Neural progenitor cell (in vitro differentiated cells): ENCODE results near the gene NFATC1. TPM values are rescaled to one million over a fixed set of nuclear protein-coding genes. Genes with fewer than 3 reads are reported as not detected.

Experiments used
- DNase-seq: peaks from one replicate; pipeline ENCODE4 v3.0.0-alpha.2; 2016; ENCODE audit warnings: low spot score
- H2AFZ ChIP-seq: fragments of 200-600 bp; sonication (generic); replicated peaks from 2 replicates; pipeline ENCODE4 v1.6.1; 2016; ENCODE audit warnings: antibody characterized with exemption
- H3F3A ChIP-seq: fragments of 200-600 bp; sonication (generic); 2 replicates; pipeline ENCODE4 v1.6.1; 2016; ENCODE audit warnings: antibody characterized with exemption, low read depth
- H3K27ac ChIP-seq: fragments of 200-600 bp; sonication (generic); 2 replicates; pipeline ENCODE4 v1.5.1; 2016; ENCODE audit warnings: mild to moderate bottlenecking
- H3K27me3 ChIP-seq: fragments of 200-600 bp; sonication (generic); 2 replicates; pipeline ENCODE4 v1.6.1; 2016; ENCODE audit warnings: mild to moderate bottlenecking, moderate library complexity
- H3K36me3 ChIP-seq: fragments of 200-600 bp; sonication (generic); 2 replicates; pipeline ENCODE4 v1.5.1; 2016
- H3K4me1 ChIP-seq: fragments of 200-600 bp; sonication (generic); 2 replicates; pipeline ENCODE4 v1.6.1; 2016; ENCODE audit warnings: mixed run types
- H3K4me2 ChIP-seq: fragments of 200-600 bp; sonication (generic); 2 replicates; pipeline ENCODE4 v1.6.1; 2016
- H3K4me3 ChIP-seq: fragments of 200-600 bp; sonication (generic); 2 replicates; pipeline ENCODE4 v1.5.1; 2016
- H3K79me2 ChIP-seq: fragments of 200-600 bp; sonication (generic); 2 replicates; pipeline ENCODE4 v1.6.1; 2016; ENCODE audit warnings: low read depth
- H3K9ac ChIP-seq: fragments of 200-600 bp; sonication (generic); 2 replicates; pipeline ENCODE4 v1.6.1; 2016
- H3K9me3 ChIP-seq: fragments of 200-600 bp; sonication (generic); 2 replicates; pipeline ENCODE4 v1.5.1; 2016; ENCODE audit warnings: low read depth
- H4K20me1 ChIP-seq: fragments of 200-600 bp; sonication (generic); 2 replicates; pipeline ENCODE4 v1.6.1; 2016; ENCODE audit warnings: low read depth
- H3K27ac Mint-ChIP-seq: 3 replicates; pipeline ENCODE4 v1.8.0; 2021; ENCODE audit warnings: mixed read lengths
- H3K27me3 Mint-ChIP-seq: 2 replicates; pipeline ENCODE4 v1.8.0; 2022; ENCODE audit warnings: low read depth, mild to moderate bottlenecking, inconsistent platforms, moderate library complexity, mixed read lengths; ENCODE audit not compliant: insufficient read depth
- H3K36me3 Mint-ChIP-seq: 3 replicates; pipeline ENCODE4 v1.8.0; 2021; ENCODE audit warnings: mixed read lengths
- H3K4me1 Mint-ChIP-seq: 3 replicates; pipeline ENCODE4 v1.8.0; 2021; ENCODE audit warnings: mixed read lengths
- H3K4me3 Mint-ChIP-seq: 3 replicates; pipeline ENCODE4 v1.8.0; 2021; ENCODE audit warnings: mild to moderate bottlenecking, moderate library complexity, mixed read lengths
- H3K9me3 Mint-ChIP-seq: 3 replicates; pipeline ENCODE4 v1.8.0; 2020; ENCODE audit warnings: mixed read lengths
- EZH2 ChIP-seq: fragments of 200-600 bp; sonication (generic); IDR thresholded peaks from 2 replicates; pipeline ENCODE4 v1.6.1; 2017; ENCODE audit warnings: antibody characterized with exemption, mild to moderate bottlenecking, moderate library complexity
- EZH2phosphoT487 ChIP-seq: fragments of 200-600 bp; sonication (generic); IDR thresholded peaks from 2 replicates; pipeline ENCODE4 v1.6.1; 2017; ENCODE audit warnings: antibody characterized with exemption
- total RNA-seq: library from RNA; depleted of rRNA; stranded (reverse); fragments of >200 nt; gene quantifications from 2 replicates; pipeline ENCODE4 v1.2.3, GENCODE V29; 2015; ENCODE audit warnings: low replicate concordance
- TF ChIP-seq, protein P1 (sequence below): fragments of 200-600 bp; sonication (generic); IDR thresholded peaks from 2 replicates; pipeline ENCODE4 v1.5.1; 2017; ENCODE audit warnings: antibody characterized with exemption, mild to moderate bottlenecking

NFATC1 gene
- total RNA-seq, 1 donor from 2014 or later, result 2.3 TPM

DNA sequence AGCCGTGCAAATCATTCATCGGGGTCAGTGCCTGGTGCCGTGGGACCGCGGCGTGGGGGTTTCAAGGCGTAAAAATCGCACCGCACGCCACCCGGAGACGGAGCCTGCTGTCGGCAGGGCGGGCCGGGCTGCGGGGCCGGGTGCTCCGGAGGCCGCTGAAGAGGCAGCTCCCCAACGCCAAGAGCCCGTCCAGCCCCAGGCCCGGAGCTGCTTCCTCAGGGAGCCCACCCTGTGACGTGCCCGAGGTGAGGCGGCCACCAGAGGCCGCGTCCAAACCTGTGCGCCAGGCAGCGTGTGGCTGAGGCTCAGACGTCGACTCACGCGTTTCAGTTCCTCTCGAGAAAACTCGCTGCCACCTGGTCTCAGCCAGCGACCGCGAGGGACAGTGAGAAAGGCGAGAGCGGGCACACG is 98.1 kb downstream of the NFATC1 start:
- TF ChIP-seq EZH2 (no peak), EZH2phosphoT487 (no peak)
- TF ChIP-seq, protein P1, sequence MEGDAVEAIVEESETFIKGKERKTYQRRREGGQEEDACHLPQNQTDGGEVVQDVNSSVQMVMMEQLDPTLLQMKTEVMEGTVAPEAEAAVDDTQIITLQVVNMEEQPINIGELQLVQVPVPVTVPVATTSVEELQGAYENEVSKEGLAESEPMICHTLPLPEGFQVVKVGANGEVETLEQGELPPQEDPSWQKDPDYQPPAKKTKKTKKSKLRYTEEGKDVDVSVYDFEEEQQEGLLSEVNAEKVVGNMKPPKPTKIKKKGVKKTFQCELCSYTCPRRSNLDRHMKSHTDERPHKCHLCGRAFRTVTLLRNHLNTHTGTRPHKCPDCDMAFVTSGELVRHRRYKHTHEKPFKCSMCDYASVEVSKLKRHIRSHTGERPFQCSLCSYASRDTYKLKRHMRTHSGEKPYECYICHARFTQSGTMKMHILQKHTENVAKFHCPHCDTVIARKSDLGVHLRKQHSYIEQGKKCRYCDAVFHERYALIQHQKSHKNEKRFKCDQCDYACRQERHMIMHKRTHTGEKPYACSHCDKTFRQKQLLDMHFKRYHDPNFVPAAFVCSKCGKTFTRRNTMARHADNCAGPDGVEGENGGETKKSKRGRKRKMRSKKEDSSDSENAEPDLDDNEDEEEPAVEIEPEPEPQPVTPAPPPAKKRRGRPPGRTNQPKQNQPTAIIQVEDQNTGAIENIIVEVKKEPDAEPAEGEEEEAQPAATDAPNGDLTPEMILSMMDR, result no peak
- no peak for DNase-seq
- no peak overlapping the region for H2AFZ ChIP-seq
- Mint-ChIP-seq H3K4me1 (peaks cover 10% of the 10 kb centered on the region), H3K9me3 (peaks cover 19% of the 10 kb centered on the region), H3K36me3 (peaks cover 6% of the 10 kb centered on the region), H3K27ac (no peak overlapping the region), H3K27me3 (peaks cover 5% of the 10 kb centered on the region), H3K4me3 (no peak overlapping the region)
- no peak overlapping the region for H3K27ac ChIP-seq
- H3K9ac ChIP-seq, result no peak overlapping the region
- no peaks in the 10 kb centered on the region for H3K4me1 ChIP-seq
- H3K4me3 ChIP-seq, result no peak overlapping the region
- H4K20me1 ChIP-seq, result no peaks in the 10 kb centered on the region
- H3K79me2 ChIP-seq, result no peaks in the 10 kb centered on the region
- no peaks in the 10 kb centered on the region for H3K36me3 ChIP-seq
- H3K27me3 ChIP-seq, result no peaks in the 10 kb centered on the region
- no peaks in the 10 kb centered on the region for H3K9me3 ChIP-seq
- H3F3A ChIP-seq, result peaks cover 3% of the 10 kb centered on the region
- no peak overlapping the region for H3K4me2 ChIP-seq

DNA sequence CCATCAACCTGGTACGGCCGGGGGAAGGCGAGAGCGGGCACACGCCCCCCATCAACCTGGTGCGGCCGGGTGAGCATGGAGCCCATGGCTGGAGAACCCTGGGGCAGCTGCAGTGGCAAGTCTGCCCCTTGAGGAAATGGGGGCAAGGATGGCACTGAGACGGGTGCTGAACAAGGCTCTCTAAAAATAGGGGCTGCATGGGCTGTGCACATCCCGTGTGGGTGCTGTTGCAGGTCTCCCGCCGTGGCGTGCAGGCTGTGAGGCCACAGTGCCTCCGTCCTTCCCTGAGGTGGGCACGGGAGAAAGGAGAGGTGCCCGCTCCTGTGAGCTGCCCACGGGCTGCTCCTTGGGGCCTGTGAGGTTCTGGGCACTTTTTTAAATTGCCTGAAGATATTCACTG is 99.2 kb downstream of the NFATC1 start:
- no peaks in the 10 kb centered on the region for H3K79me2 ChIP-seq
- no peak for TF ChIP-seq EZH2phosphoT487
- no peak for TF ChIP-seq EZH2
- TF ChIP-seq, protein P1, result no peak
- H3K27ac ChIP-seq, result no peak overlapping the region
- peaks cover 2% of the 10 kb centered on the region for H3K27me3 Mint-ChIP-seq
- peaks cover 31% of the 10 kb centered on the region for H3K9me3 Mint-ChIP-seq
- H3F3A ChIP-seq, result peaks cover 3% of the 10 kb centered on the region
- H3K9ac ChIP-seq, result no peak overlapping the region
- H3K36me3 Mint-ChIP-seq, result peaks cover 6% of the 10 kb centered on the region
- peaks cover 2% of the 10 kb centered on the region for H3K36me3 ChIP-seq
- H3K4me1 Mint-ChIP-seq, result peaks cover 6% of the 10 kb centered on the region
- H4K20me1 ChIP-seq, result no peaks in the 10 kb centered on the region
- no peak for DNase-seq
- no peaks in the 10 kb centered on the region for H3K9me3 ChIP-seq
- no peaks in the 10 kb centered on the region for H3K27me3 ChIP-seq
- no peak overlapping the region for H3K4me3 Mint-ChIP-seq
- no peak overlapping the region for H2AFZ ChIP-seq
- H3K4me2 ChIP-seq, result no peak overlapping the region
- H3K27ac Mint-ChIP-seq, result no peak overlapping the region
- H3K4me1 ChIP-seq, result no peaks in the 10 kb centered on the region
- no peak overlapping the region for H3K4me3 ChIP-seq

DNA sequence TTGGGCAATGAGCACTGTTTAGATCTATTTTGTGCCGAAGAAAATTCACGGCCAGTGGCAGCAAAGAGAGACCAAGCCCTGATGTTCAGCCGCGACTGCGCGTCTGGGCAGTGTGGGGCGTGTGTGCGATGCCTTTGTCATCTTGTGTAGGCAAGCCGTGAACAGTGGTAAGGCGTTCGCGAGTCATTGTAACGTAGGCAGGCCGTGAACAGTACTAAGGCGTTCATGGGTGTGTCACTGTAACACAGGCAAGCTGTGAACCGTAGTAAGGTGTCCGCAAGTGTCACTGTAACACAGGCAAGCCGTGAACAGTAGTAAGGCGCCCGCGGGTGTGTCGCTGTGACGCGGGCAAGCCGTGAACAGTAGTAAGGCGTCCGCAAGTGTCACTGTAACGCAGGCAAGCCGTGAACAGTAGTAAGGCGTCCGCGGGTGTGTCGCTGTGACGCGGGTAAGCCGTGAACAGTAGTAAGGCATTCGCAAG is 99.9 kb downstream of the NFATC1 start:
- H2AFZ ChIP-seq, result no peak overlapping the region
- Mint-ChIP-seq H3K27ac (no peak overlapping the region), H3K9me3 (peaks cover 36% of the 10 kb centered on the region), H3K4me1 (peaks cover 6% of the 10 kb centered on the region), H3K4me3 (no peak overlapping the region), H3K27me3 (peaks cover 2% of the 10 kb centered on the region), H3K36me3 (peaks cover 6% of the 10 kb centered on the region)
- H4K20me1 ChIP-seq, result no peaks in the 10 kb centered on the region
- no peaks in the 10 kb centered on the region for H3K27me3 ChIP-seq
- peaks cover 3% of the 10 kb centered on the region for H3F3A ChIP-seq
- no peak for DNase-seq
- TF ChIP-seq EZH2 (no peak), EZH2phosphoT487 (no peak)
- TF ChIP-seq, protein P1, result no peak
- no peak overlapping the region for H3K4me3 ChIP-seq
- H3K4me2 ChIP-seq, result no peak overlapping the region
- no peaks in the 10 kb centered on the region for H3K79me2 ChIP-seq
- H3K36me3 ChIP-seq, result peaks cover 9% of the 10 kb centered on the region
- H3K9me3 ChIP-seq, result no peaks in the 10 kb centered on the region
- no peak overlapping the region for H3K9ac ChIP-seq
- H3K4me1 ChIP-seq, result no peaks in the 10 kb centered on the region
- no peak overlapping the region for H3K27ac ChIP-seq
